HG02973 (cell line): ENCODE results near the gene SRR.

Experiments
- ATAC-seq: cut with Tn5 transposase; IDR thresholded peaks from one replicate; pipeline ENCODE4 v1.9.1; 2021; ENCODE audit warnings: moderate library complexity; ENCODE audit not compliant: unreplicated experiment

Gene SRR

DNA sequence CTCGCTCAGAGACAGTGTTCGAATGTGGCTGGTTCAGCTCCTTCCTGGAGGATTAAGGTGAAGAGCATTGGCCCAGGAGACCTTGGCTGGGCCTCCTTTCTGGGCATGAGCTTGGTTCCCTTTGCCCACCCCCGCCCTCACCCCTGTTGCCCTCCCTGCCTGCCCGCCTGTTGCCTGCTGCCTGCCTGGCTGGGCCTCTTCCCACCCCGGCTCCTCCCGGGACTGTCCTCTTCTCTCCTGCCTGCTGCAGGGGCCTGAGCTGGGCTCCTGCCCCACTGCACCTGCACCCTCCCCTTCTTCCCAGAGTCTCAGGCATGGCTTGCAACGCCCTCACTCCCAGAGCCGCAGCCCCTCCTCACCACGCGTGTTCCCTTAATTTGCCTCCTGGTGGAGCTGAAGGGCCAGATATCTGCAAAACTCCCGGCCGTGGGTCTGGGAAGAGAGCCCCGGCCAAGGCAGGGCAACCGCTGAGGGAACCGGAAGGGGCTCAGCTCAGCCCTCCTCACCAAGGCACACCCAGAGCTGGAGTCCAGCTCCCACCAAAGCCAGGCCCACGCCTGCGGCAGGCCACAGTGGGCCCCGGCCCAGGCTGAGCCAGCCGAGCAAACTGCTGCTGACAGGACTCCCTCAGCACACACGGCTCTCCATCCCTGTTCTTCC, 65.9 kb downstream of the SRR start:
- no peak for ATAC-seq

DNA sequence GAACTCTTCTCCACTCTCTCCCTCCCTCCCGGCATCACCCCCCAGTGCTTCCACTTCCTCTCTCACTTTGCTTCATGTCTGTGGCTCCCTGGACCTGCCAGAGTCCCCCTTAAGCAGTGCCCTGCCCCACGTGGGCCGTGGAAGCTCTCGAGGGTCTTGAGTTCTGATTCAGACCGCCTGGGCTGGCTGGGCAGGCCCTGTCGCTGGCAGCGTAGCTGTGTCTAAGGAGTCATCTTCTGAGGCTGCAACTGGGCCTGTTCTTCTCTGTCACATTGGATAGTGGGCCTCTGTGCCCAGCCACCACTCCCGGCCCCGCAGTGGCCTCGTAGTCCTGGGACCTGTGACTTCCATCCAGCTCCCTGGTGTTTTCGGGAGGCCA, 66.5 kb downstream of the SRR start:
- no peak for ATAC-seq

DNA sequence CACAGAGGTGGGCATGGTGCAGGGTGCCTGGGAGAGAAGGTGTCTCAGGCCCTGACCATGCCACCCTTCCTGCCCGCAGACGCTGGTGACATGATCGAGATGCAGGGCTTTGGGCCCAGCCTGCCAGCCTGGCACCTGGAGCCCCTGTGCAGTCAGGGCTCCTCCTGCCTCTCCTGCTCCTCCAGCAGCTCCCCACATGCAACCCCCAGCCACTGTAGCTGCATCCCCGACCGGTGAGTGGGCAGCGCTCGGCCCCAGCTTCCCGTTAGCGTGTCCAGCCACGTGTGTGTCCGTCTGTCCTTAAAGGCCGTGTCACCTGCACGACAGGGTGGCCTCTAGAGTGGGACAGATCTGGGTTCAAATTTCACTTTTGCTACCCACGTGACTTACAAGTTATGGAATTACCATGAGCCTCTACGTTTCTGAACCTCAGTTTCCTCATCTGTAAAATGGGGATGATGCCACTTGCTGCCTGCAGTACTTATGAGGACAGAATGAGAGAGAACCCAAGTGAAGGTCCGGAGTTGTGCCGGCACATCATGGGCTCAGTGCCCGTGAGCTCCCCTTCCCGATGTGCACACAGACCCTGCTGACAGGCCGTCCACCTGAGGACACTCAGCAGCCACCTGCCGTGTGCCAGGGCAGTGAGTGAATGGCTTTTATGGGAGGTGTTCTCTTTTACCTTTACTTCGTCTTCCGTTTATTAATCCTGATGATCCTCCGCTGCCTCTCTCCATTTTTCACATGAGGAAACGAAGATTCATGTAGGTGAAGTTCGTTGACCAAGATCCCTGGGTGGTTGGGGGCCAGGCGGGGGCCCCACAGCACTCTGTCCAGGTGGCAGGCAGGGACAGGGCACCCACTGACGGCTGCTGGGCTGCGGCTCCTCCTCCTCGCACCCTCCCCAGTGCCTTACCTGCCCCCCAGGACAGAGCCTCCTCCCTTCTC, 67.7 kb downstream of the SRR start:
- ATAC-seq = no peak

GRCh38 chr17:2372180-2372579, 68.4 kb downstream of the SRR start:
- ATAC-seq = no peak

DNA sequence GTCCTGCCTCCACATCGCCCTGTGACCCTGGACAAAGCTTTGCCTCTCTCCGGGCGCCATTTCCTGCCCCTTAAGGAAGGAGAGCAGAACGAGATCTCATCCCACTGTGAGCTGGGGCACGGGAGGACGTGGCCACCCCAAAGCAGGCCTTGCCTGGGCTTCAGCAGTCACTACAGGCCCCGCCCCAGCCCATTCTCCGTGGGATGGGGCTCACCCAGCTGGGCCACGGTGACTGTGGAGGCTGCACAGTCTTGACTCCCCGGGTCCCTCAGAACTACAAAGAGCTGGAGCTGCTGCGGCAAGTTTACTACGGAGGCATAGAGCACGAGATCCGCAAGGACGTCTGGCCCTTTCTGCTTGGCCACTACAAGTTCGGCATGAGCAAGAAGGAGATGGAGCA, 68.9 kb downstream of the SRR start:
- no peak for ATAC-seq

DNA sequence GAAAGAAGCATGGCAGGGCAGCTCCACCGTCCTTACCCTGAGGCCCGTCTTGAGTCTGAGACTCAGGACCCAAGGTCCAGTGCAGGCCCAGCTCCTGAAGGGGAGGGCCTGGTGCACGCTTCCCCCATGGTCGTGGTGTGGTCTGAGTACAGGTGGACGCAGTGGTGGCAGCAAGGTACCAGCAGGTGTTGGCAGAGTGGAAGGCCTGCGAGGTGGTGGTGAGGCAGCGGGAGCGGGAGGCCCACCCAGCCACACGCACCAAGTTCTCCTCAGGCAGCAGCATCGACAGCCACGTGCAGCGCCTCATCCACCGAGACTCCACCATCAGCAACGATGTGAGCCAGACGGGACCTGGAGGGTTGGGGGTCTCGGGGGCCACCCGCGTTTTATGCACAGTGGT, 69.4 kb downstream of the SRR start:
- no peak for ATAC-seq
